NT2/D1 (cell line): ENCODE measurements around the gene XYLT1.

Experiments
- SUZ12 ChIP-seq: IDR thresholded peaks from 2 replicates; pipeline ENCODE4 v1.6.1; 2011; ENCODE audit not compliant: insufficient read length, insufficient read depth; ENCODE audit errors: extremely low read depth
- YY1 ChIP-seq: IDR thresholded peaks from 2 replicates; pipeline ENCODE4 v1.6.1; 2011; ENCODE audit not compliant: insufficient read length, insufficient read depth
- ZNF274 ChIP-seq: IDR thresholded peaks from 2 replicates; pipeline ENCODE4 v1.6.1; 2011; ENCODE audit warnings: mild to moderate bottlenecking, low read depth, low read length

DNA sequence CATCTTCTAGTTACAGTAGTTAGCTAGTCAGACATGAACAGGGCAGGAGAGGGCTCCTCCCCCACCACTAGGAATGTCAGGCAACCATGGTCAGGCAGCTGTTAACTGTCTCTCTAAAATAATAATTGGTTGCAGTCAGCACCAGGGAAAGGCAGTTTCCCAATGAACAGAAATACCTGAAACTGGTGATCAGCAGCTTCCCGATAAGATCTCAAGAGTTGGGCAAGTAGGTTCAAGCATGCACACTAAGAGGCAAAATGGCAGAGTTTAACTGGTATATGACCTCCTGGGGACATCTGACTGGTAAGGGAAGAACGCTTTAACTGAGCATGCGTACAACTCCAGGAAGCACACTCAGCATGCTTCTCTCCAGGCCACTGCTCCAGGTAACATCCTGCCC, 12.6 kb upstream of the XYLT1 start:
- no peak for TF ChIP-seq ZNF274
- TF ChIP-seq YY1, result no peak
- no peak for TF ChIP-seq SUZ12
